Esophagus squamous epithelium (tissue), 4 donors: ENCODE data around the gene SPTBN4.

Experiments
- CTCF ChIP-seq, 6 experiments: fragments of 450-650 bp in 4 of 6; fragments of 200-600 bp in 2 of 6; sonication (generic) in 2 of 6; IDR thresholded peaks; one replicate each; pipeline ENCODE4 v1.5.1; 2016 to 2019; ENCODE audit warnings: antibody characterized with exemption in 6 of 6, mild to moderate bottlenecking in 4 of 6, moderate library complexity in 4 of 6
- POLR2A ChIP-seq, 4 donors: fragments of 450-650 bp; IDR thresholded peaks; one replicate each; pipeline ENCODE4 v1.6.1; 2017; ENCODE audit warnings: antibody characterized with exemption in 4 of 4, mild to moderate bottlenecking in 4 of 4, moderate library complexity in 3 of 4

- TF ChIP-seq CTCF (IDR thresholded peaks at IDR 0.05) (no peak), POLR2A (IDR thresholded peaks at IDR 0.05) (no peak)
Measured at GRCh38 chr19:40567040-40567749, 100.4 kb downstream of the SPTBN4 start.
